ENCODE measurements around the gene PSEN2.
A peak's percentile ranks its signal among the peaks of the same experiment; 100 is the strongest.
"Not testable (repeated sequence)": the region's sequence is repeated elsewhere in the genome, so short reads cannot be mapped to it uniquely, and the experiment has no call there.

PSEN2 gene

GRCh38 chr1:226919995-226920394 is 49.6 kb downstream of the PSEN2 start:
- Histone ChIP-seq H3K4me1 (ENCODE audit: control insufficient read depth, insufficient read depth, low read length, poor library complexity, severe bottlenecking) (no peaks in the 10 kb centered on the region), H3K36me3 (ENCODE audit: control insufficient read depth, insufficient read depth, low read length) (no peaks in the 10 kb centered on the region), H3K9me3 (ENCODE audit: control insufficient read depth, low read length) (no peaks in the 10 kb centered on the region), H3K4me3 (ENCODE audit: extremely low read depth, insufficient read depth, low read length, poor library complexity, severe bottlenecking) (no peak overlapping the region), H3K27ac (ENCODE audit: low read depth, low read length, severe bottlenecking) (no peak overlapping the region)
- 100% methylated on average over 1 of the region's 1 CpG; no CpG with 5 or more reads in 1 of the 2 experiments for WGBS, 2 experiments (ENCODE audit: insufficient coverage in 2 of 2)

GRCh38 chr1:226920446-226920894 is 50.1 kb downstream of the PSEN2 start:
- H3K9me3 ChIP-seq (ENCODE audit: control insufficient read depth, low read length): no peaks in the 10 kb centered on the region
- no peaks in the 10 kb centered on the region for H3K4me1 ChIP-seq (ENCODE audit: control insufficient read depth, insufficient read depth, low read length, poor library complexity, severe bottlenecking)
- WGBS, 2 experiments (ENCODE audit: insufficient coverage in 2 of 2): 75 to 85% methylated on average over 1 to 2 of the region's 2 CpGs
- no peak overlapping the region for H3K27ac ChIP-seq (ENCODE audit: low read depth, low read length, severe bottlenecking)
- no peaks in the 10 kb centered on the region for H3K36me3 ChIP-seq (ENCODE audit: control insufficient read depth, insufficient read depth, low read length)
- no peak overlapping the region for H3K4me3 ChIP-seq (ENCODE audit: extremely low read depth, insufficient read depth, low read length, poor library complexity, severe bottlenecking)

- Histone ChIP-seq H3K36me3 (ENCODE audit: control insufficient read depth, insufficient read depth, low read length) (no peaks in the 10 kb centered on the region), H3K27ac (ENCODE audit: low read depth, low read length, severe bottlenecking) (no peak overlapping the region), H3K4me1 (ENCODE audit: control insufficient read depth, insufficient read depth, low read length, poor library complexity, severe bottlenecking) (no peaks in the 10 kb centered on the region), H3K9me3 (ENCODE audit: control insufficient read depth, low read length) (no peaks in the 10 kb centered on the region), H3K4me3 (ENCODE audit: extremely low read depth, insufficient read depth, low read length, poor library complexity, severe bottlenecking) (no peak overlapping the region)
- 97 to 100% methylated on average over 3 to 4 of the region's 5 CpGs for WGBS, 2 experiments (ENCODE audit: insufficient coverage in 2 of 2)
Observed at GRCh38 chr1:226921504-226921903, 51.1 kb downstream of the PSEN2 start.

- H3K27ac ChIP-seq (ENCODE audit: low read depth, low read length, severe bottlenecking); H3K4me3 ChIP-seq (ENCODE audit: extremely low read depth, insufficient read depth, low read length, poor library complexity, severe bottlenecking); H3K36me3 ChIP-seq (ENCODE audit: control insufficient read depth, insufficient read depth, low read length); H3K9me3 ChIP-seq (ENCODE audit: control insufficient read depth, low read length); H3K4me1 ChIP-seq (ENCODE audit: control insufficient read depth, insufficient read depth, low read length, poor library complexity, severe bottlenecking): not testable (repeated sequence)
- no CpG with 5 or more reads among the region's 5 CpGs for WGBS, 2 experiments (ENCODE audit: insufficient coverage in 2 of 2)
Observed at GRCh38 chr1:226929260-226930111, 59.1 kb downstream of the PSEN2 start.

- WGBS, 2 experiments (ENCODE audit: insufficient coverage in 2 of 2): 100% methylated on average over 1 of the region's 3 CpGs; no CpG with 5 or more reads in 1 of the 2 experiments
- H3K4me1 ChIP-seq (ENCODE audit: control insufficient read depth, insufficient read depth, low read length, poor library complexity, severe bottlenecking): peaks cover 6% of the 10 kb centered on the region
- H3K27ac ChIP-seq (ENCODE audit: low read depth, low read length, severe bottlenecking): no peak overlapping the region
- H3K4me3 ChIP-seq (ENCODE audit: extremely low read depth, insufficient read depth, low read length, poor library complexity, severe bottlenecking): no peak overlapping the region
- peaks cover 7% of the 10 kb centered on the region for H3K9me3 ChIP-seq (ENCODE audit: control insufficient read depth, low read length)
- H3K36me3 ChIP-seq (ENCODE audit: control insufficient read depth, insufficient read depth, low read length): no peaks in the 10 kb centered on the region
Observed at GRCh38 chr1:226934483-226935237, 64.2 kb downstream of the PSEN2 start.

GRCh38 chr1:226937940-226938725 is 67.7 kb downstream of the PSEN2 start:
- 92 to 100% methylated on average over 5 to 7 of the region's 10 CpGs for WGBS, 2 experiments (ENCODE audit: insufficient coverage in 2 of 2)
- peaks cover 7% of the 10 kb centered on the region for H3K9me3 ChIP-seq (ENCODE audit: control insufficient read depth, low read length)
- H3K4me3 ChIP-seq (ENCODE audit: extremely low read depth, insufficient read depth, low read length, poor library complexity, severe bottlenecking): no peak overlapping the region
- peak overlapping the region; percentile 98 for H3K27ac ChIP-seq (ENCODE audit: low read depth, low read length, severe bottlenecking)
- H3K36me3 ChIP-seq (ENCODE audit: control insufficient read depth, insufficient read depth, low read length): no peaks in the 10 kb centered on the region
- peaks cover 11% of the 10 kb centered on the region for H3K4me1 ChIP-seq (ENCODE audit: control insufficient read depth, insufficient read depth, low read length, poor library complexity, severe bottlenecking)

- Histone ChIP-seq H3K4me3 (ENCODE audit: extremely low read depth, insufficient read depth, low read length, poor library complexity, severe bottlenecking) (peak overlapping the region; percentile 63), H3K36me3 (ENCODE audit: control insufficient read depth, insufficient read depth, low read length) (no peaks in the 10 kb centered on the region), H3K27ac (ENCODE audit: low read depth, low read length, severe bottlenecking) (peak overlapping the region; percentile 98), H3K9me3 (ENCODE audit: control insufficient read depth, low read length) (peaks cover 7% of the 10 kb centered on the region), H3K4me1 (ENCODE audit: control insufficient read depth, insufficient read depth, low read length, poor library complexity, severe bottlenecking) (peaks cover 11% of the 10 kb centered on the region)
- 14 to 32% methylated on average over 8 to 9 of the region's 12 CpGs for WGBS, 2 experiments (ENCODE audit: insufficient coverage in 2 of 2)
Observed at GRCh38 chr1:226938903-226939437, 68.6 kb downstream of the PSEN2 start.

- 0 to 1% methylated on average over 39 to 51 of the region's 51 CpGs for WGBS, 2 experiments (ENCODE audit: insufficient coverage in 2 of 2)
- H3K4me1 ChIP-seq (ENCODE audit: control insufficient read depth, insufficient read depth, low read length, poor library complexity, severe bottlenecking): peaks cover 11% of the 10 kb centered on the region
Observed at GRCh38 chr1:226939438-226940028, 69.1 kb downstream of the PSEN2 start.

GRCh38 chr1:226940029-226940805 is 69.8 kb downstream of the PSEN2 start, which contains the start of gene COQ8A:
Gene COQ8A, plus strand, starts transcription at chr1:226940294. Its CDS starts 21,092 bp downstream, at chr1:226961386.
- peak within 1 kb of the TSS; percentile 63 for H3K4me3 ChIP-seq (ENCODE audit: extremely low read depth, insufficient read depth, low read length, poor library complexity, severe bottlenecking)
- H3K4me1 ChIP-seq (ENCODE audit: control insufficient read depth, insufficient read depth, low read length, poor library complexity, severe bottlenecking): peaks cover 11% of the 10 kb centered on the region
- peaks cover 5% of the 10 kb centered on the region for H3K9me3 ChIP-seq (ENCODE audit: control insufficient read depth, low read length)
- peak within 1 kb of the TSS; percentile 98 for H3K27ac ChIP-seq (ENCODE audit: low read depth, low read length, severe bottlenecking)
- H3K36me3 ChIP-seq (ENCODE audit: control insufficient read depth, insufficient read depth, low read length): no peaks in the 10 kb centered on the region
- WGBS, 2 experiments (ENCODE audit: insufficient coverage in 2 of 2): 1 to 2% methylated on average over 59 to 64 of the region's 73 CpGs

More at GRCh38 chr1:226939438-226940028, 69.1 kb downstream of the PSEN2 start:
- Histone ChIP-seq H3K36me3 (ENCODE audit: control insufficient read depth, insufficient read depth, low read length) (no peaks in the 10 kb centered on the region), H3K9me3 (ENCODE audit: control insufficient read depth, low read length) (peaks cover 7% of the 10 kb centered on the region), H3K4me3 (ENCODE audit: extremely low read depth, insufficient read depth, low read length, poor library complexity, severe bottlenecking) (peak overlapping the region; percentile 63), H3K27ac (ENCODE audit: low read depth, low read length, severe bottlenecking) (peak overlapping the region; percentile 98)
